ENCODE data around the gene SLC6A17. TPM values are rescaled to one million over a fixed set of nuclear protein-coding genes. Genes with fewer than 3 reads are reported as not detected.

Gene SLC6A17
- total and polyA plus RNA-seq, 9 donors = 0.03 to 0.15 (median 0.05) TPM; not detected in 3

DNA sequence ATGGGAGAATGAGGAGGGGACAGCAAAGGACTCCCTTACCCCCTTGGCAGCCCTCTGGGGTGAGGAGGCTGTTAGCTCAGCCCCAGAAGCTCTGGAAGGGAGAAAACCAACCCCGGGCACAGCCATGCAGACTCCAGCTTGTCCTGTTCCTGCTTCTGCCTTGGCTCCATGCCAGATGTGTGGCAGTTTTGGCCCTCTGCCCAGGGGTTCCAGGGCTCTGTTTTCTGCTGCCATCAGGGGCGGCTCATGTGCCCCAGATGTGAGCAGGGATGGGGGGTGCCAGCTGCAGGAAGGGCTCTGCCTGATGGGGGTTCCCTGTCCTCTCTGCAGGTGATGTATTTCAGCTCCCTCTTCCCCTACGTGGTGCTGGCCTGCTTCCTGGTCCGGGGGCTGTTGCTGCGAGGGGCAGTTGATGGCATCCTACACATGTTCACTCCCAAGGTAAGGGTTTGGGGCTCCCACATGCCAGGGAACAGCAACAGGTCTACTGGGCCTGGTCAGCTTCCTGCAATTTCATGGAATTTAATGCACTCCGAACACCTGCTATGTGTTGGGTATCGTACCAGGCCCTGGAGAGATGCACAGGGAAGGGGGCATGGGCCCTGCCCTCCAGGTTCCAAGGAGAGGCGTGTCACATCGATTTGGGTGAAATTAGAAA is 26.1 kb downstream of the SLC6A17 start:
- TF ChIP-seq, protein P1, sequence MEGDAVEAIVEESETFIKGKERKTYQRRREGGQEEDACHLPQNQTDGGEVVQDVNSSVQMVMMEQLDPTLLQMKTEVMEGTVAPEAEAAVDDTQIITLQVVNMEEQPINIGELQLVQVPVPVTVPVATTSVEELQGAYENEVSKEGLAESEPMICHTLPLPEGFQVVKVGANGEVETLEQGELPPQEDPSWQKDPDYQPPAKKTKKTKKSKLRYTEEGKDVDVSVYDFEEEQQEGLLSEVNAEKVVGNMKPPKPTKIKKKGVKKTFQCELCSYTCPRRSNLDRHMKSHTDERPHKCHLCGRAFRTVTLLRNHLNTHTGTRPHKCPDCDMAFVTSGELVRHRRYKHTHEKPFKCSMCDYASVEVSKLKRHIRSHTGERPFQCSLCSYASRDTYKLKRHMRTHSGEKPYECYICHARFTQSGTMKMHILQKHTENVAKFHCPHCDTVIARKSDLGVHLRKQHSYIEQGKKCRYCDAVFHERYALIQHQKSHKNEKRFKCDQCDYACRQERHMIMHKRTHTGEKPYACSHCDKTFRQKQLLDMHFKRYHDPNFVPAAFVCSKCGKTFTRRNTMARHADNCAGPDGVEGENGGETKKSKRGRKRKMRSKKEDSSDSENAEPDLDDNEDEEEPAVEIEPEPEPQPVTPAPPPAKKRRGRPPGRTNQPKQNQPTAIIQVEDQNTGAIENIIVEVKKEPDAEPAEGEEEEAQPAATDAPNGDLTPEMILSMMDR (IDR thresholded peaks at IDR 0.05) = no peak
- no peak for TF ChIP-seq POLR2A (IDR thresholded peaks at IDR 0.05)
- TF ChIP-seq EP300 (IDR thresholded peaks at IDR 0.05) = no peak
- no peak overlapping the region for H3K4me3 ChIP-seq

DNA sequence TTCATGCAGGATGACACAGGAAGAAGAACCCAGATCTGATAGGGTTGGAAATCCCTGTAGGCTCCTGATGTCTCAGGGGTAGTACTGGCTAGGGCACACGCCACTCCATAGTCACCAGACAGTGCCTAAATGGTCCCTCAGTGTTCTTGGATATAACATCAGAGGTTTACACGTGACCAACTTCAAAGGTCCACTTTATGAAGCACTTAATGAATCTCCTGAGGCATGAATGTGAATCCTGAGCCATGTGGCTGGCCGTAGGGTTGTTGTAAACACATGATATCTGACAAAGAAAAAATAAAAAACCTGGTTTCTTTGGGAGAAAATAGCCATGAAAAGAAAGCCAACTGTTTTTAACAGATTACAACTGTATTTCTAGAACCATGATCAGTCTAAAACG is 27.5 kb downstream of the SLC6A17 start:
- DNase-seq = no peak
- Histone ChIP-seq H3K4me3 (no peak overlapping the region), H3K4me1 (ENCODE audit: insufficient read depth) (no peaks in the 10 kb centered on the region), H3K9me3 (no peaks in the 10 kb centered on the region), H3K27me3 (no peaks in the 10 kb centered on the region), H3K36me3 (no peaks in the 10 kb centered on the region), H3K27ac (no peak overlapping the region)
- WGBS, 3 donors = 46 to 54% (median 47%) methylated on average over 4 of the region's 4 CpGs
- intact Hi-C loops (cut with DNase I) = no loop called here
- no peak for TF ChIP-seq POLR2A (IDR thresholded peaks at IDR 0.05)

More for the DNA sequence above, 26.1 kb downstream of the SLC6A17 start:
- Histone ChIP-seq H3K36me3 (no peaks in the 10 kb centered on the region), H3K4me1 (ENCODE audit: insufficient read depth) (no peaks in the 10 kb centered on the region), H3K27ac (no peak overlapping the region), H3K27me3 (no peaks in the 10 kb centered on the region), H3K9me3 (no peaks in the 10 kb centered on the region)
- DNase-seq = no peak
- intact Hi-C loops (cut with DNase I) = no loop called here
- WGBS, 3 donors = 46 to 47% (median 47%) methylated on average over 9 of the region's 9 CpGs

DNA sequence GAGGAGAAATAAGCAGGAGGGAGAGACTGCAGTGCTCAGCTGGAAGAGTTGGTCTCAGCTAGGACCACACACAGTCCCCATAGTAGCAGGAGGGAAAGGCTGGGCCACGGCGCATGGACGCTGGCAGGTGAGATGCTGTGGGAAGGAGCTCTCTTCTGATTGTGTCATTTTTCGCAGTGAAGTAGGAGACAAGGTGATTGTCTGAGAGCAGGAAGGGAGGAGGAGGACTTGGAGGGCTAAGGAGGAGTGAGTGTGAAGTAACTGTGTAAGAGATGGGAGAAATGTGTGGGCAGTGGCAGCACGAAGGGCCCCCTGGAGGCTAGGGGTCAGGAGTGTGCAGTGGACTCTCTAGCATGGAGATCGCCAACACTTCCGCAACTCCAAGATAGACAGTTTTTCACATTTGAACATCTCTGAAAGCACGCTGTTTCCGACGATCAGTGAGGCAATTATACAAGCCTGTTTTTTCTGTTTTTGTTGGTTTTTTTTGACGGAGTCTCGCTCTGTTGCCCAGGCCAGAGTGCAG is 33.4 kb downstream of the SLC6A17 start:
- no peak overlapping the region for H3K4me3 ChIP-seq
- no peak for DNase-seq
- H3K27ac ChIP-seq = no peak overlapping the region
- no peaks in the 10 kb centered on the region for H3K9me3 ChIP-seq
- H3K36me3 ChIP-seq = no peaks in the 10 kb centered on the region
- no peaks in the 10 kb centered on the region for H3K27me3 ChIP-seq
- TF ChIP-seq, protein P1 (IDR thresholded peaks at IDR 0.05) = no peak
- no peak for TF ChIP-seq POLR2A (IDR thresholded peaks at IDR 0.05)
- TF ChIP-seq EP300 (IDR thresholded peaks at IDR 0.05) = no peak
- WGBS, 3 donors = 64 to 75% (median 66%) methylated on average over 12 of the region's 12 CpGs
- no peaks in the 10 kb centered on the region for H3K4me1 ChIP-seq (ENCODE audit: insufficient read depth)
- intact Hi-C loops (cut with DNase I) = no loop called here

DNA sequence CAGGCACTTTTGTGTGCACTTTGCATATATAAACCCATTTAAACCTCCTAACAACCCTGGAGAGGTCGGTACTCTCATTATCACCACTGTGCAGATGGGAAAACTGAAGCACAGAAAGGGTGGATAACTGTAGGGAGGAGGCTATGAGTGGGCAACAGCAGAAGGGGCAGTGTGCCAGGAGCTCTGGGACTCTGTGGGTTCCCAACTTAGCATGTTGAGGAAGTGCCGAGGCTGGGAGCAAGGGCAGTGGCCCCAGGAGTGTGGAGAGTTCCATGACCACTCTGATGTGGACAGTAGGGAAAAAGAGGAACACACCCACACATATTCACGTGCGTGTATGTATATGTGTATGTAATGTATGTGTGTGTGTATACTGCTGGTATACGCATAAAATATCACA is 34.2 kb downstream of the SLC6A17 start:
- Histone ChIP-seq H3K9me3 (no peaks in the 10 kb centered on the region), H3K36me3 (no peaks in the 10 kb centered on the region), H3K4me1 (ENCODE audit: insufficient read depth) (no peaks in the 10 kb centered on the region), H3K27ac (no peak overlapping the region), H3K27me3 (no peaks in the 10 kb centered on the region), H3K4me3 (no peak overlapping the region)
- DNase-seq = no peak
- 57 to 65% (median 62%) methylated on average over 5 of the region's 5 CpGs for WGBS, 3 donors
- intact Hi-C loops (cut with DNase I) = no loop called here
- TF ChIP-seq POLR2A (IDR thresholded peaks at IDR 0.05) (no peak), EP300 (IDR thresholded peaks at IDR 0.05) (no peak)
- TF ChIP-seq, protein P1 (IDR thresholded peaks at IDR 0.05) = no peak

DNA sequence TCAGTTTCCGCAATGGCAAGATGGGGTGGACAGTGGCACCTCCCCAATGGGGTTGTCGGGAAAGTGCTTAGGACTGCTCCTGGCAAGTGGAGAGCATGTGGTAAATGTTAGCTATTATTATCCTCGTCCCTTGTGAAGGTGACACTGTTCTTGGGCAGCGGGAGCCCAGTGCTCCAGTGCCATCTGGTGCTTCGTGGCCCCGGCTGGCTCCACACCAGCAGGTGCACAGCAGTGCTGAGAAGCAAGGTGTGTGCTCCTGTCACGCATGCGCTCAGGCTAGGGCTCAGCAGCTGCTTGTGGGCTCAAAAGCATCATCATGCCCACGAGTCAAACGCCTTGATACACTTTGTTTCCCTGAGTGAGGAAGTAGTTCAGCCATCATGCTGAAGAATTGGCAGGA is 34.9 kb downstream of the SLC6A17 start:
- H3K9me3 ChIP-seq = no peaks in the 10 kb centered on the region
- H3K4me3 ChIP-seq = no peak overlapping the region
- H3K27ac ChIP-seq = no peak overlapping the region
- WGBS, 3 donors = 84 to 85% (median 85%) methylated on average over 10 of the region's 10 CpGs
- no peak for DNase-seq
- TF ChIP-seq, protein P1 (IDR thresholded peaks at IDR 0.05) = no peak
- TF ChIP-seq POLR2A (IDR thresholded peaks at IDR 0.05) (no peak), EP300 (IDR thresholded peaks at IDR 0.05) (no peak)
- no peaks in the 10 kb centered on the region for H3K36me3 ChIP-seq
- H3K27me3 ChIP-seq = no peaks in the 10 kb centered on the region
- no peaks in the 10 kb centered on the region for H3K4me1 ChIP-seq (ENCODE audit: insufficient read depth)
- intact Hi-C loops (cut with DNase I) = no loop called here
